Common myeloid progenitor, CD34-positive (primary cell): ENCODE data around the gene SDC1.

Source experiments
- CTCF ChIA-PET: fragments of 350-600 bp; sonication (Branson Sonifier 250); formaldehyde crosslinking; loops from one replicate; lab custom pipeline; 2021; ENCODE audit warnings: antibody characterized with exemption; lab: Charles Lee
- POLR2A ChIA-PET: fragments of 350-600 bp; sonication (Branson Sonifier 250); formaldehyde crosslinking; loops from one replicate; lab custom pipeline; 2021; ENCODE audit warnings: antibody characterized with exemption; lab: Charles Lee
- DNase-seq, 3 donors: peaks; one replicate each; pipeline versions ENCODE4 v3.0.0 to v3.0.0-alpha.2; 2013
- H3K27ac ChIP-seq, 2 experiments: 1 replicate in 1 of 2; 2 replicates in 1 of 2; pipeline ENCODE4 v1.7.0; 2013; ENCODE audit warnings: inconsistent platforms in 2 of 2, low read length in 2 of 2, mild to moderate bottlenecking in 2 of 2, low read depth in 1 of 2, moderate library complexity in 1 of 2; ENCODE audit not compliant: severe bottlenecking in 2 of 2, insufficient read depth in 1 of 2, poor library complexity in 1 of 2
- H3K27me3 ChIP-seq, 5 experiments: replicated peaks in 2 of 5; 1 replicate in 3 of 5; 2 replicates in 2 of 5; pipeline versions ENCODE4 v1.6.1 to v1.7.0; 2013; ENCODE audit warnings: low read length in 4 of 5, mild to moderate bottlenecking in 2 of 5, moderate library complexity in 2 of 5, inconsistent platforms in 1 of 5; ENCODE audit not compliant: insufficient read depth in 5 of 5, control insufficient read depth in 4 of 5
- H3K36me3 ChIP-seq, 4 experiments: 1 replicate in 2 of 4; 2 replicates in 2 of 4; pipeline versions ENCODE4 v1.6.1 to v1.7.0; 2013; ENCODE audit warnings: low read length in 3 of 4, control low read depth in 1 of 4, mild to moderate bottlenecking in 1 of 4; ENCODE audit not compliant: control insufficient read depth in 4 of 4, insufficient read depth in 4 of 4
- H3K4me1 ChIP-seq, 4 experiments: 1 replicate in 3 of 4; 2 replicates in 1 of 4; pipeline versions ENCODE4 v1.6.1 to v1.7.1; 2013; ENCODE audit warnings: low read length in 3 of 4, mild to moderate bottlenecking in 3 of 4, control low read depth in 1 of 4, inconsistent platforms in 1 of 4, moderate library complexity in 1 of 4; ENCODE audit not compliant: control insufficient read depth in 4 of 4, insufficient read depth in 4 of 4; ENCODE audit errors: control extremely low read depth in 1 of 4
- H3K4me3 ChIP-seq, 7 experiments: 1 replicate in 4 of 7; 2 replicates in 3 of 7; pipeline versions ENCODE4 v1.5.1 to v1.7.0; 2013; ENCODE audit warnings: mild to moderate bottlenecking in 7 of 7, low read length in 6 of 7, moderate library complexity in 6 of 7, inconsistent platforms in 2 of 7, low read depth in 2 of 7, control low read depth in 1 of 7; ENCODE audit not compliant: insufficient read depth in 4 of 7, control insufficient read depth in 1 of 7; ENCODE audit errors: extremely low read depth in 1 of 7
- H3K9me3 ChIP-seq, 5 experiments: 1 replicate in 4 of 5; 2 replicates in 1 of 5; pipeline versions ENCODE4 v1.6.1 to v1.7.1; 2013; ENCODE audit warnings: low read length in 4 of 5, mild to moderate bottlenecking in 2 of 5, inconsistent platforms in 1 of 5, low read depth in 1 of 5, moderate library complexity in 1 of 5; ENCODE audit not compliant: control insufficient read depth in 4 of 5, insufficient read depth in 2 of 5; ENCODE audit errors: control extremely low read depth in 1 of 5
- whole genome bisulfite sequencing: methylation state at CpG from one replicate; pipeline ENCODE4 v1.1.5; 2013; ENCODE audit not compliant: insufficient coverage; 5-methylcytosine and 5-hydroxymethylcytosine counted together

The SDC1 gene

GRCh38 chr2:20222769-20223406, 2.0 kb downstream of the SDC1 start:
- CTCF ChIA-PET, result interaction anchor here (1.3 to 1.6 kb wide), 3 partner anchors 16 to 84 kb away, joined by 3 to 4 read pairs (median 4); no protein-coding TSS in a partner anchor
- POLR2A ChIA-PET, result interaction anchor here (0.7 kb wide), 1 partner anchor 267 kb away, joined by 3 read pairs; no protein-coding TSS in a partner anchor
- H3K4me1 ChIP-seq, result peaks cover 0 to 28% (median 24%) of the 10 kb centered on the region in 4 experiments

GRCh38 chr2:20222014-20222768, 2.7 kb downstream of the SDC1 start:
- 100% methylated on average over 1 of the region's 1 CpG for WGBS
- POLR2A ChIA-PET, result interaction anchor here (0.6 kb wide), 1 partner anchor 96 kb away, joined by 3 read pairs; no protein-coding TSS in a partner anchor

More at GRCh38 chr2:20222769-20223406, 2.0 kb downstream of the SDC1 start:
- WGBS, result 32% methylated on average over 17 of the region's 21 CpGs
- Histone ChIP-seq H3K9me3 (no peaks in the 10 kb centered on the region), H3K27ac (no peak overlapping the region), H3K4me3 (peak overlapping the region in 3 of 7 experiments; percentile 48 to 76 (median 76)), H3K36me3 (no peaks in the 10 kb centered on the region), H3K27me3 (peaks cover 0 to 49% (median 28%) of the 10 kb centered on the region in 5 experiments)
- DNase-seq, result no peak

GRCh38 chr2:20221555-20221973, 3.4 kb downstream of the SDC1 start:
- DNase-seq, result no peak
- ChIA-PET POLR2A (interaction anchor here (0.6 kb wide), 1 partner anchor 97 kb away, joined by 3 read pairs; no protein-coding TSS in a partner anchor), CTCF (interaction anchor here (1.2 to 1.3 kb wide), 2 partner anchors 10 to 83 kb away, joined by 3 read pairs; no protein-coding TSS in a partner anchor)
- Histone ChIP-seq H3K36me3 (no peaks in the 10 kb centered on the region), H3K27me3 (peaks cover 0 to 49% (median 28%) of the 10 kb centered on the region in 5 experiments), H3K4me3 (no peak overlapping the region), H3K4me1 (peaks cover 0 to 28% (median 24%) of the 10 kb centered on the region in 4 experiments), H3K27ac (no peak overlapping the region), H3K9me3 (no peaks in the 10 kb centered on the region)
- WGBS, result no CpG with 5 or more reads among the region's 3 CpGs

More at GRCh38 chr2:20222014-20222768, 2.7 kb downstream of the SDC1 start:
- H3K27ac ChIP-seq, result no peak overlapping the region
- no peak overlapping the region for H3K4me3 ChIP-seq
- peak in 1 of 3 donors; percentile 25 for DNase-seq
- H3K9me3 ChIP-seq, result no peaks in the 10 kb centered on the region
- peaks cover 0 to 49% (median 28%) of the 10 kb centered on the region in 5 experiments for H3K27me3 ChIP-seq
- H3K4me1 ChIP-seq, result peaks cover 0 to 28% (median 24%) of the 10 kb centered on the region in 4 experiments
- H3K36me3 ChIP-seq, result no peaks in the 10 kb centered on the region
- CTCF ChIA-PET, result interaction anchor here (1.2 to 1.6 kb wide), 4 partner anchors 9 to 84 kb away, joined by 3 to 4 read pairs (median 4); no protein-coding TSS in a partner anchor

GRCh38 chr2:20220806-20221554, 4.0 kb downstream of the SDC1 start:
- 100% methylated on average over 1 of the region's 3 CpGs for WGBS
- peaks cover 0 to 26% (median 24%) of the 10 kb centered on the region in 4 experiments for H3K4me1 ChIP-seq
- POLR2A ChIA-PET, result interaction anchor here (0.6 kb wide), 1 partner anchor 98 kb away, joined by 3 read pairs; no protein-coding TSS in a partner anchor
- CTCF ChIA-PET, result interaction anchor here (1.6 kb wide), 1 partner anchor 85 kb away, joined by 4 read pairs; no protein-coding TSS in a partner anchor
- H3K36me3 ChIP-seq, result no peaks in the 10 kb centered on the region
- H3K4me3 ChIP-seq, result no peak overlapping the region
- no peaks in the 10 kb centered on the region for H3K9me3 ChIP-seq
- no peak overlapping the region for H3K27ac ChIP-seq
- no peak for DNase-seq
- H3K27me3 ChIP-seq, result peaks cover 0 to 45% (median 24%) of the 10 kb centered on the region in 5 experiments

- Histone ChIP-seq H3K4me3 (no peak overlapping the region), H3K36me3 (no peaks in the 10 kb centered on the region), H3K27me3 (peaks cover 0 to 42% (median 19%) of the 10 kb centered on the region in 5 experiments), H3K9me3 (no peaks in the 10 kb centered on the region), H3K27ac (no peak overlapping the region), H3K4me1 (peaks cover 0 to 20% (median 18%) of the 10 kb centered on the region in 4 experiments)
- 97% methylated on average over 9 of the region's 13 CpGs for WGBS
- no peak for DNase-seq
- POLR2A ChIA-PET, result no interaction called here
- CTCF ChIA-PET, result interaction anchor here (0.9 to 1.6 kb wide), 2 partner anchors 12 to 84 kb away, joined by 3 to 4 read pairs; no protein-coding TSS in a partner anchor
Observed at GRCh38 chr2:20219763-20220380, 5.1 kb downstream of the SDC1 start.
